Tibial nerve (tissue), 4 donors: Measurements from ENCODE around the gene PREX1.

Source experiments
- EP300 ChIP-seq, 2 donors: sonication (generic); formaldehyde crosslinking; IDR thresholded peaks; one replicate each; pipeline ENCODE4 v1.6.1; 2017; ENCODE audit warnings: antibody characterized with exemption in 2 of 2, mild to moderate bottlenecking in 1 of 2
- POLR2A ChIP-seq, 2 donors: fragments of 450-650 bp; IDR thresholded peaks; one replicate each; pipeline ENCODE4 v1.6.1; 2017; ENCODE audit warnings: antibody characterized with exemption in 2 of 2, mild to moderate bottlenecking in 2 of 2, moderate library complexity in 2 of 2
- TF ChIP-seq, protein P1 (sequence below), 5 experiments: fragments of 200-600 bp in 3 of 5; fragments of 450-650 bp in 2 of 5; sonication (generic) in 3 of 5; IDR thresholded peaks; one replicate each; pipeline ENCODE4 v1.5.1; 2016 to 2019; ENCODE audit warnings: antibody characterized with exemption in 5 of 5, mild to moderate bottlenecking in 3 of 5, moderate library complexity in 2 of 5

DNA sequence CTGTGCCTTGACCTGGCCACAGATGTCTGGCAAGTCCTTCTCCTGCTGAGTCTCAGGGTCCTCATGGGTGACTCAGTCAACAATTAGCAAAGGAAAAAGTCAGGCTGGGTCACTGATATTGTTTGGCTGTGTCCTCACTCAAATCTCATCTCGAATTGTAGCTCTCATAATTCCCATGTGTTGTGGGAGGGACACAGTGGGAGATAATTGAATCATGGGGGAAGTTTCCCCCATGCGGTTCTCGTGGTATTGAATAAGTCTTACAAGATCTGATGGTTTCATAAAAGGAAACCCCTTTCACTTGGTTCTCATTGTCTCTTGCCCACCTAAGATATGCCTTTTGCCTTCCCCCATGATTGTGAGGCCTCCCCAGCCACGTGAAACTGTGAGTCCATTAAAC lies 45.7 kb downstream of the PREX1 start:
- TF ChIP-seq POLR2A (IDR thresholded peaks at IDR 0.05) (no peak), EP300 (IDR thresholded peaks at IDR 0.05) (no peak)
- TF ChIP-seq, protein P1, sequence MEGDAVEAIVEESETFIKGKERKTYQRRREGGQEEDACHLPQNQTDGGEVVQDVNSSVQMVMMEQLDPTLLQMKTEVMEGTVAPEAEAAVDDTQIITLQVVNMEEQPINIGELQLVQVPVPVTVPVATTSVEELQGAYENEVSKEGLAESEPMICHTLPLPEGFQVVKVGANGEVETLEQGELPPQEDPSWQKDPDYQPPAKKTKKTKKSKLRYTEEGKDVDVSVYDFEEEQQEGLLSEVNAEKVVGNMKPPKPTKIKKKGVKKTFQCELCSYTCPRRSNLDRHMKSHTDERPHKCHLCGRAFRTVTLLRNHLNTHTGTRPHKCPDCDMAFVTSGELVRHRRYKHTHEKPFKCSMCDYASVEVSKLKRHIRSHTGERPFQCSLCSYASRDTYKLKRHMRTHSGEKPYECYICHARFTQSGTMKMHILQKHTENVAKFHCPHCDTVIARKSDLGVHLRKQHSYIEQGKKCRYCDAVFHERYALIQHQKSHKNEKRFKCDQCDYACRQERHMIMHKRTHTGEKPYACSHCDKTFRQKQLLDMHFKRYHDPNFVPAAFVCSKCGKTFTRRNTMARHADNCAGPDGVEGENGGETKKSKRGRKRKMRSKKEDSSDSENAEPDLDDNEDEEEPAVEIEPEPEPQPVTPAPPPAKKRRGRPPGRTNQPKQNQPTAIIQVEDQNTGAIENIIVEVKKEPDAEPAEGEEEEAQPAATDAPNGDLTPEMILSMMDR (IDR thresholded peaks at IDR 0.05) = no peak
